HG03039 (cell line): ENCODE measurements around the gene DMXL1.
A peak's percentile ranks its signal among the peaks of the same experiment; 100 is the strongest.

Experiments
- ATAC-seq: cut with Tn5 transposase; IDR thresholded peaks from one replicate; pipeline ENCODE4 v1.9.1; 2021; ENCODE audit warnings: mild to moderate bottlenecking, moderate library complexity; ENCODE audit not compliant: unreplicated experiment

DMXL1 gene, protein sequence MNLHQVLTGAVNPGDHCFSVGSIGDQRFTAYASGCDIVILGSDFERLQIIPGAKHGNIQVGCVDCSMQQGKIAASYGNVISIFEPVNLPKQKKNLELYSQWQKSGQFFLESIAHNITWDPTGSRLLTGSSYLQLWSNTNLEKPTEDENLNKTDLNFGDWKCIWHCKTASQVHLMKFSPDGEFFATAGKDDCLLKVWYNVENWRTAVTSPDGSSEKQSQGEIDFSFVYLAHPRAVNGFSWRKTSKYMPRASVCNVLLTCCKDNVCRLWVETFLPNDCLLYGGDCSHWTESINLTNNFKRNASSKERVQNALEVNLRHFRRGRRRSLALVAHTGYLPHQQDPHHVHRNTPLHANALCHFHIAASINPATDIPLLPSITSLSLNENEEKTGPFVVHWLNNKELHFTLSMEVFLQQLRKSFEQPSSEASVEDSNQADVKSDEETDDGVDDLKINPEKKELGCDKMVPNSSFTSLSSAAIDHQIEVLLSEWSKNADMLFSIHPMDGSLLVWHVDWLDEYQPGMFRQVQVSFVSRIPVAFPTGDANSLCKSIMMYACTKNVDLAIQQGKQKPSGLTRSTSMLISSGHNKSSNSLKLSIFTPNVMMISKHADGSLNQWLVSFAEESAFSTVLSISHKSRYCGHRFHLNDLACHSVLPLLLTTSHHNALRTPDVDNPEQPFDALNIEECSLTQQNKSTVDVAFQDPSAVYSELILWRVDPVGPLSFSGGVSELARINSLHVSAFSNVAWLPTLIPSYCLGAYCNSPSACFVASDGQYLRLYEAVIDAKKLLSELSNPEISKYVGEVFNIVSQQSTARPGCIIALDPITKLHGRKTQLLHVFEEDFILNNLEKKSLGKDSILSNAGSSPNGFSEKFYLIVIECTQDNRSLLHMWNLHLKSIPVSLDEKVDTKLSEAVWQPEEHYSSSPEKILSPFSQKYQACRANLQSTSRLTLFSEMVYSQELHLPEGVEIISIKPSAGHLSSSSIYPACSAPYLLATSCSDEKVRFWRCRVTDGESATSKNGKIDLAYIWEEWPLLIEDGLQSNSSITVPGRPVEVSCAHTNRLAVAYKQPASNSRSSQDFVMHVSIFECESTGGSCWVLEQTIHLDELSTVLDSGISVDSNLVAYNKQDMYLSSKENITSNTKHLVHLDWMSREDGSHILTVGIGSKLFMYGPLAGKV (N-terminal part only)

GRCh38 chr5:119070828-119071560, at the start of gene DMXL1:
Gene DMXL1 (plus strand): TSS chr5:119071087. CDS start chr5:119071570, 483 bp downstream.
- ATAC-seq = peak; percentile 78

GRCh38 chr5:119021149-119021732, 49.6 kb upstream of the DMXL1 start:
- ATAC-seq = no peak

DNA sequence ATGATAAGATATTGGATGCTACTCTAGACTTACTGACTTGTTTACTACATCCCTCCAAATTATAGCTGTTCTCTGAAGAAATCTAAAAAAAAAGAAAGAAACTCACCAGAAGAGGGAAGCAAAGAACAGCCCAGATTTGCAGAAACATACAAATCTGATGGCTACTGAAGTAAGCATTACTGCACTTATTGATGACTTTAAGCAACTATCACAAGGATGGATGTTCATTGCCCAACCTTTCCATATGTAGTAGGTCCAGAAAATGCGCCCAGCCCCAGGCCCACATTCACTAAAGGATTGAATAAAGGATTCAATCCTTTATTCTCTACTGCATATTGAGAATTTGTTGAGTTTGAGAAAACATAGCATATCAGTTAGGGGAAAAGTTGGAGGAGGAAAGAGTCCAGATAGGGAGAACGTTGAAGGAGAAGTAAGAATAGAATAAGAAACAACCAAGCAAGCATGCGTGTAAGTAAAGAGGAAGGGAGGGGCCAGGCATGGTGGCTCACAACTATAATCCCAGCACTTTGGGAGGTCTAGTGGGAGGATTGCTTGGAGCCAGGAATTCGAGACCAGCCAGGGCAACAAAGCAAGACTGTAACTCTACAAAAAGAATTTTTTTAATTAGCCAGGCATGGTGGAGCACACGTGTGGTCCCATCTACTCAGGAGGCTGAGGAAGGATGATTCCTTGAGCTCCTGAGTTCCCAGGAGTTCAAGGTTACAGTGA, 48.7 kb upstream of the DMXL1 start:
- ATAC-seq = no peak

GRCh38 chr5:119022773-119023172, 48.1 kb upstream of the DMXL1 start:
- ATAC-seq = no peak

GRCh38 chr5:119028575-119028974, 42.3 kb upstream of the DMXL1 start:
- ATAC-seq = no peak

DNA sequence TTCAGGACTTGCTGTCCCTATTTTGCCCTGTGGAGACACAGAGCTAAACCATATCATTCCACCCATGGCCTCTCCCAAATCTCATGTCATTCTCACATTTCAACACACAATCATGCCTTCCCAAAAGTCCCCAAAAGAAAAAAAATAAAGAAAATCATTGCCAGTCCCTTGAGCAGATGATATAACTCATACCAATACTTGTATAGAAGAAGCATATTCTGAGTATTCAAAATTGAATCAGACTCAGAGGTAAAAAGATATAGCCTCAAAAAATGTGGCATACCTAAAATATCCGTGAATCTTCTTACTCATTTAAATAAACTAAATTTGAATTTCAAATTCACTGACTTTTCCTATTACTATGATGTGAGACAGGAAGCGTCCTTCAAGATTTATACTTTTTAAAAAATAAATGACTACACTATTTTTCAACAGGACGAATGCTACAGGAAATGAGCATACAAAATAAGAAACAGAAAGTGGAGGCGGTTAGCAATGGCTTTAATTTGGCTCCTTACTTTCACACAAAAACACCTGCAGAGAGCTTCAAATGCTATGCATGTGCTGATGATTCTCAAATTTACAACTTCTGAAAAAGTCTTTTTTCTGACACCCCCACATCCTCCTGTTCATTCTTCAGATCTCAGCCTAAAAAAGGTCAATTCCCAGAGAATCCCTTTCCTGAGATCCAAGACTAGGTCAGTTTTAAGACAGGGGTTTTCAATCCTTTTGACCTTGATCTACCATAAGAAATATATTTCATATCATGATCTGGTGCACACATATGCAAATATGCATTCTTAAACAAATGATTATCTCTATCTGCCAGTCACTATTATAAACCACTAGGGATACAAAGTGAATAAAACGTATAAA, 39.6 kb upstream of the DMXL1 start:
- peak; percentile 70 for ATAC-seq

DNA sequence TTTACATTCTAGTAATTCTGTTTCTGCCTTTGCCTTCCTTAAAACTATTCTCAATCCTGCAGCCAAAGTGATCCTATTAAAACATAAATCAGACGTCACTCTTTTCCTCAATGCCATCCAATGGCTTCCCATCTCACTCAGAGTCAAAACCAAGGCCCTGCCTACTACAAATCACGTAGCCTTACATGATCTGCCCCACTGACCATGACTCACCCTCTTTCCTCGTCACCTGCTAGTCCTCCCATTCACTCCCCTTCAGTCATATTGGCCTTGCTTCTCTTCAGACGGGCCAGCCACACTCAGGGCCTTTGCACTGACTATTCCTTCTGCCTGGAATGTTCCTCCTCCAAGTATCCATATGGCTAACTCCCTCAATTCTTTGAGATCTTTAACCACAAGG, 39.0 kb upstream of the DMXL1 start:
- ATAC-seq = peak; percentile 61

DNA sequence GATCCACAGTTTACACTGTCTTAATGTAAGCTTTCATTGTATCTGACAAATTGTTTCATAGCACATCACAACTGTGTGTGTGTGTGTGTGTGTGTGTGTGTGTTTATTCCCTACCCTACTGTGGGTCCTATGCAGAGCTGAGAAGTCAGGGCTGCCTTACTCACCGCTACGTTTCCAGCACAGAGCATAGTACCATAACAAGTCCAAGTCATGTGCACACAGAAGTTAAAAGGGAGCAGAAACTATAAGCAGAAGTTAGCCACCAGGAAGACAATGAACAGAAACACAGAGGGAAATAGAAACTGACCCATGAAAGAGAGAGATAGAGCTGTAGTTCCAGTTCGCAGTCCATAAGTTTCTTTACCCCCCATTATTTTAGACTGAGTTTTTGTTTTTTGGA, 38.2 kb upstream of the DMXL1 start:
- no peak for ATAC-seq

DNA sequence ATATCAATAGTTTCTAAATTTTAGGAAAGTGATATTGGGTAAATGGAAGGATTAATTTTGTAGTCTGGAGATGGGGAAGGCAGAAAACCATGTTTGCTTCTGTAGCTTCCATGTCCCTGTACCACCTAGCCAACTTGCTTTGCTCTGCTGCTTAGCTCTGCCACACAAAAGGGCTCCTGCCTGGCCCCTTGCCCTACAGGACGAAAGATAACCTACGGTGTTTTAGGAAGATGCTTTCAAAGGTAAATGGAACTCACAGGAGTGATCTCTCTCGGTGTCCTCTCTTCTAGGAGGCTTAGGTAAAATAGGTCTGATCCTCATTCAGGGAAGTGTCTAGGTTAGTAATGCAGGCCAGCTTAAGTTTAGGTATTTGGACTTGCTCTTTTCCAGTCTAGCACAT, 37.8 kb upstream of the DMXL1 start:
- no peak for ATAC-seq

DNA sequence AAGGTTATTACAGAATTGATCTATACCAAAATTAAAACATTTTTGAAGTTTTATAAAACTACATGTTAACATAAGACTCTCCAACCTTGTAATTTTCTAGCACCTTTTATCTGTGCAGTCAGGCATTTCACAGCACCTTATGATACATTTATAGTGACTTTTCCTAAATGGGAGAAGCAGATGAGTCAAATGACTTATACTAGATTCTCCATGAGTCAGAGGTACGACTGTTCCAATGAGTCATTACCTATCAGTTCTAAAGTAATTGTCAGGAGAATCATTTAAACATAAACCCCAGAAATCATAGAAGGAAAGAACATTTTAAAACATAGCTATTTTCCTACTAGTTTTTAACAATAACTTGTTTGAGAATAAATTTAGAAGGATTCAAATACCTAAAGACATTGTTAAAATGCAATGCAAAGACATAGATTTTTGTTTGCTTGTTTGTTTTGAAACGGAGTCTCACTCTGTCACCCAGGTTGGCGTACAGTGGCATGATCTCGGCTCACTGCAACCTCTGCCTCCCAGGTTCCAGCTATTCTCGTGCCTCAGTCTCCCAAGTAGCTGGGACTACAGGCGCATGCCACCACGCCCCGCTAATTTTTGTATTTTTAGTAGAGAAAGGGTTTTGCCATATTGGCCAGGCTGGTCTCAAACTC, 34.7 kb upstream of the DMXL1 start:
- no peak for ATAC-seq

DNA sequence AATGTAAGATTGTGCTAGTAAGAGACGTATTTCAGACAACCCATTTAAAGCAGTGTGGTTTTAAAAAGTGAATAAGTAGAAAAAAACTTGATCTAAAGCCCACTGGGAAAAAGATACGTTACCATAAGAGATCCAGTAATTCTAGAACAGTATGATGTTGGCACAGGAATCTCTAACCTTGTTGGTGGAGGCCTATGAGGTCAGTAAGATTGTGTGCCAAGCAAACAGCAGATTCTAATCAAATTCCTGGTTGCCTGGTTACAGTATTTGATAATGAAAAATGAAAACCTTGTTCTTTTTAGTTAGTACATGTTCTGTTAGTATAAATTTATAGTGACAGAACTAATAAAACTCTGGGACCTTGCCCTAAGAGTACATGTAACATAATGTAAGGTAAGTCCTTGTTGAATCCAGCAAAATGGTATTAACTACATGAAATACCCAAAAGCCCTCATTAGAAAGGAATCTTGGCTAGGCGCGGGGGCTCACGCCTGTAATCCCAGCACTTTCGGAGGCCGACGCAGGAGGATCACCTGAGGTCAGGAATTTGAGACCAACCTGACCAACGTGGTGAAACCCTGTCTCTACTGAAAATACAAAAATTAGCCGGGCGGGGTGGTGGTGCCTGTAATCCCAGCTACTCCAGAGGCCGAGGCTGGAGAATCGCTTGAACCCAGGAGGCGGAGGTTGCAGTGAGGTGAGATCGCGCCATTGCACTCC, 33.2 kb upstream of the DMXL1 start:
- ATAC-seq = no peak

GRCh38 chr5:119048246-119048645, 22.6 kb upstream of the DMXL1 start:
- ATAC-seq = no peak

- no peak for ATAC-seq
Measured at GRCh38 chr5:119049824-119050449, 20.9 kb upstream of the DMXL1 start.

GRCh38 chr5:119054101-119054500, 16.8 kb upstream of the DMXL1 start:
- no peak for ATAC-seq

DNA sequence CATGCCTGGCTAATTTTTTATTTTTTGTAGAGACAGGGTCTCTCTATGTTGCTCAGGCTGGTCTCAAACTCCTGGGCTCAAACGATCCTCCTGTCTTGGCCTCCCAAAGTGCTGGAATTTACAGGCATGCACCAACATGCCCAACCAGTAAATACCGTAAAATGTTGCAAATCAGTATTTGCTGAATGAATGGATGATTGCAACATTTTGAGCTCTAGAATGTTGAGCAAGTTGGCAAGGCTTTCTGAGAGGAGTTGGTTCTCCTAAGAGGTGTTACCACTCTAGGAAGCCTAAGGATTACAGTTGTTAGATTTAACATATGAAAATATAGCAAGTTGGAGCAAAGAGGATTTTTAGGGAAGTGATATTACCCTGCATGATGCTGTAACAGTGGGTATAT, 15.6 kb upstream of the DMXL1 start:
- no peak for ATAC-seq

GRCh38 chr5:119058979-119059529, 11.8 kb upstream of the DMXL1 start:
- no peak for ATAC-seq
